PC-9 (cell line): ENCODE data around the gene TOMM20.

ENCODE experiments used
- EZH2 ChIP-seq: fragments of 200-600 bp; sonication (generic); IDR thresholded peaks from 2 replicates; pipeline ENCODE4 v1.8.0; 2017; ENCODE audit warnings: antibody characterized with exemption, low read depth
- TF ChIP-seq, protein P1 (sequence below): fragments of 200-600 bp; sonication (generic); conservative IDR thresholded peaks from 2 replicates; pipeline ENCODE4 v1.6.1; 2017; ENCODE audit warnings: mixed run types, antibody characterized with exemption, mild to moderate bottlenecking, moderate library complexity

DNA sequence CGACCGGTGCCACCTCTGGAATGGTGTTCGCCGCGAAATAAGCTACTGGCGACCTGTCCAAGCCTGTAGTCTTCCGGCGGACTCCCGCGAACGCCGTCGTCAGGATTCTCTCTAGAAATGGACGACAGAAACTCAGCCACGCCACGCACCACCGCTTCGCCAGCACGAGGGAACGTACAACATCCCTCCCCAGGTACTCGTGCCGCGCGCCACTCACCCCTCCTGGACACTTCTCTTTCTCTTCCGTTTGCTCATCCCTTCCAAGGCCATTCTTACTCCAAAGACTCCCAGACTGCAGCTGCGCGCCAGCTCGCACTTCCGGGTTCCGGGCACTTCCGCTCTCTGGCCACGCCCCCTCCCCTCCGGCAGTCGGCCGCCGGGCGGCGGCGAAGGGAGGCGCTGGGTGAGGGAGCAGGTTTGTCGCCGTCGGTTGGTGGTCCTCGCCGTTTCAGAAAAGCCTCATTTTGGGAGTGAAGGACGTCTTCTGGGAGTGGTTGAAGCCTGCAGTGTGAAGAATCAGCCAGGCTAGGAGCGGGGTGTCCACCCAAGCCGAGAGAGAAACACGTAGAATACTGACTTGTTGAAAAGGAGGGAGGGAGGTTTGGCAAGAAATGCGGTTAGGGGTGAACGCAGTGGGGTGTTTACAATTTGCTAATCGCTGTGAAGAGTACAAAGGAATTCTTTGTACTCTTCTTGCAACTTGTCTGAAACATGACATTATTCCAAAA, 32.5 kb upstream of the TOMM20 start, which contains the start of gene RBM34:
- no peak for TF ChIP-seq EZH2
- TF ChIP-seq, protein P1, sequence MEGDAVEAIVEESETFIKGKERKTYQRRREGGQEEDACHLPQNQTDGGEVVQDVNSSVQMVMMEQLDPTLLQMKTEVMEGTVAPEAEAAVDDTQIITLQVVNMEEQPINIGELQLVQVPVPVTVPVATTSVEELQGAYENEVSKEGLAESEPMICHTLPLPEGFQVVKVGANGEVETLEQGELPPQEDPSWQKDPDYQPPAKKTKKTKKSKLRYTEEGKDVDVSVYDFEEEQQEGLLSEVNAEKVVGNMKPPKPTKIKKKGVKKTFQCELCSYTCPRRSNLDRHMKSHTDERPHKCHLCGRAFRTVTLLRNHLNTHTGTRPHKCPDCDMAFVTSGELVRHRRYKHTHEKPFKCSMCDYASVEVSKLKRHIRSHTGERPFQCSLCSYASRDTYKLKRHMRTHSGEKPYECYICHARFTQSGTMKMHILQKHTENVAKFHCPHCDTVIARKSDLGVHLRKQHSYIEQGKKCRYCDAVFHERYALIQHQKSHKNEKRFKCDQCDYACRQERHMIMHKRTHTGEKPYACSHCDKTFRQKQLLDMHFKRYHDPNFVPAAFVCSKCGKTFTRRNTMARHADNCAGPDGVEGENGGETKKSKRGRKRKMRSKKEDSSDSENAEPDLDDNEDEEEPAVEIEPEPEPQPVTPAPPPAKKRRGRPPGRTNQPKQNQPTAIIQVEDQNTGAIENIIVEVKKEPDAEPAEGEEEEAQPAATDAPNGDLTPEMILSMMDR = no peak
